ENCODE measurements around the gene SKIC3.

Gene SKIC3

DNA sequence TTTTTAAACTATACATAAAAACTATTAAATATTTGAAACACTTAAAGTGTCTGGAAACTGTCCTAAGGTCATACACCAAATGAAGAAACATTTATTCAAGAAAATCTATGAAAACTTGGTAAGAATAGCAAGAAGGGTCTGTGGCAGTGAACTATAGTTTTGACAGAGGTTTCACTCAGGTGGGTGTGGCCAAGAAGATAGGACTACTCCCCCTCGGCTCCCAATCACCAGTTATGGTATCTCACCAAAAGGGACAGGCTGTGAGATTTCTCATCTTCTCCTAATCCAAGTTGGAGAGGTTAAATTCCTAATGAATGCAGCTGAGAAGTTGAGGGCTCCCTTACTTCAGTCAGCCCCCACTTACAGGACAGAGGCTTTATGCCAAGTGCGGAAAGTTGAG is 3.1 kb upstream of the SKIC3 start:
- no peak overlapping the region for H3K4me3 ChIP-seq (ENCODE audit: low read depth, low read length)
- TF ChIP-seq, protein P1, sequence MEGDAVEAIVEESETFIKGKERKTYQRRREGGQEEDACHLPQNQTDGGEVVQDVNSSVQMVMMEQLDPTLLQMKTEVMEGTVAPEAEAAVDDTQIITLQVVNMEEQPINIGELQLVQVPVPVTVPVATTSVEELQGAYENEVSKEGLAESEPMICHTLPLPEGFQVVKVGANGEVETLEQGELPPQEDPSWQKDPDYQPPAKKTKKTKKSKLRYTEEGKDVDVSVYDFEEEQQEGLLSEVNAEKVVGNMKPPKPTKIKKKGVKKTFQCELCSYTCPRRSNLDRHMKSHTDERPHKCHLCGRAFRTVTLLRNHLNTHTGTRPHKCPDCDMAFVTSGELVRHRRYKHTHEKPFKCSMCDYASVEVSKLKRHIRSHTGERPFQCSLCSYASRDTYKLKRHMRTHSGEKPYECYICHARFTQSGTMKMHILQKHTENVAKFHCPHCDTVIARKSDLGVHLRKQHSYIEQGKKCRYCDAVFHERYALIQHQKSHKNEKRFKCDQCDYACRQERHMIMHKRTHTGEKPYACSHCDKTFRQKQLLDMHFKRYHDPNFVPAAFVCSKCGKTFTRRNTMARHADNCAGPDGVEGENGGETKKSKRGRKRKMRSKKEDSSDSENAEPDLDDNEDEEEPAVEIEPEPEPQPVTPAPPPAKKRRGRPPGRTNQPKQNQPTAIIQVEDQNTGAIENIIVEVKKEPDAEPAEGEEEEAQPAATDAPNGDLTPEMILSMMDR (IDR thresholded peaks at IDR 0.05; ENCODE audit: low read depth, low read length): no peak

DNA sequence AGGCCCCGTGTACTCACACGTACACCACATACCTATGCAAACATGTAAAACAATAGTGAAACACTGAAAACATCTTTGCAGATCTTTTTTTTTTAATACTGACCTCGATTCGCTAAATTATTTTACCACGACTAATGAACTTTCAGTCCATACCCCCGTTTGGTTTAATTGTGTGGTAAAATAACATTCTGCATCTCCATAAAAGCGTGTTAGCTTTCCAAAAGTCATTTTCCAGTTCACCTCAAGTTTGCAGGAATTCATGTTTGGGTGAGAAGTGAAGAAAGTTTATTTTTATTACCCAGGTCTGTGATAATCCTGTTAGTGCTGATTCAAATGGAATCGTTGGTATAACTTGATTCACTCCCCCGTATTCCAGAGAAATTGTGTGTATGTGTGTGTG is 776 bp upstream of the SKIC3 start:
- TF ChIP-seq, protein P1 (IDR thresholded peaks at IDR 0.05; ENCODE audit: low read depth, low read length): no peak
- H3K4me3 ChIP-seq (ENCODE audit: low read depth, low read length): peak overlapping the region; percentile 90

GRCh38 chr5:95554331-95554646 is 488 bp downstream of the SKIC3 start:
- H3K4me3 ChIP-seq (ENCODE audit: low read depth, low read length): peak overlapping the region; percentile 90
- TF ChIP-seq, protein P1 (IDR thresholded peaks at IDR 0.05; ENCODE audit: low read depth, low read length): no peak

- no peak overlapping the region for H3K4me3 ChIP-seq (ENCODE audit: low read depth, low read length)
These were observed 5.7 kb downstream of the SKIC3 start for GRCh38 chr5:95549030-95549429.

GRCh38 chr5:95543017-95543705 is 11.6 kb downstream of the SKIC3 start:
- TF ChIP-seq, protein P1 (IDR thresholded peaks at IDR 0.05; ENCODE audit: low read depth, low read length): no peak
- H3K4me3 ChIP-seq (ENCODE audit: low read depth, low read length): no peak overlapping the region

More at GRCh38 chr5:95549030-95549429, 5.7 kb downstream of the SKIC3 start:
- TF ChIP-seq, protein P1 (IDR thresholded peaks at IDR 0.05; ENCODE audit: low read depth, low read length): no peak

- no peak overlapping the region for H3K4me3 ChIP-seq (ENCODE audit: low read depth, low read length)
- TF ChIP-seq, protein P1 (IDR thresholded peaks at IDR 0.05; ENCODE audit: low read depth, low read length): no peak
These were observed 17.3 kb downstream of the SKIC3 start for GRCh38 chr5:95537501-95537900.

DNA sequence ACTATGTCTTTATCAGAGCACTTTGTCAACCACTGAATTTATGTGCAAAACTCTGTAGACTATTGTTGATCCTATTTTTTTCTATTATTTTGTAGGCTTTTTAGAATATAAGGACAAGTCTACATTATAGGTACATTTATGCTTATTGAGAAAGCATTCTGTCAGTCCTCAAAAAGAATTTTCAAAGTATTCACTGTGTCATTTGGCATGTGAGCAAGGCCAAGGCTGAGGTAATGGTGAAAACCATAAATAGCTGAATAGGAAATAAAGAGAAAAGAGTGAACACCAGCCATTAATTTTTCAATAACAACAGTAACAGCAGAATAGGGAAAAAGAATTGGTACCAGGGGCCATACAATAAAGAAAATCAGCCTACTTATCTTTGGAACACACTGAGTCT is 21.0 kb downstream of the SKIC3 start:
- no peak overlapping the region for H3K4me3 ChIP-seq (ENCODE audit: low read depth, low read length)
- TF ChIP-seq, protein P1 (IDR thresholded peaks at IDR 0.05; ENCODE audit: low read depth, low read length): no peak
